Measurements from ENCODE around the gene AGAP2. TPM values are rescaled to one million over a fixed set of nuclear protein-coding genes. Genes with fewer than 3 reads are reported as not detected.
"Not testable (repeated sequence)": the region's sequence is repeated elsewhere in the genome, so short reads cannot be mapped to it uniquely, and the experiment has no call there.

AGAP2 gene
- total and polyA plus RNA-seq, 9 donors, result 3.2 to 13.1 (median 10.7) TPM

GRCh38 chr12:57677947-57678346 lies 60.6 kb downstream of the AGAP2 start:
- WGBS (ENCODE audit: insufficient coverage), result 91% methylated on average over 5 of the region's 9 CpGs
- not testable (repeated sequence) for H3K27me3 ChIP-seq (ENCODE audit: control insufficient read depth, insufficient read depth, low read length); H3K9me3 ChIP-seq (replicated peaks; ENCODE audit: control insufficient read depth, low read depth, low read length); H3K36me3 ChIP-seq (ENCODE audit: control insufficient read depth, insufficient read depth, low read length); H3K4me3 ChIP-seq (ENCODE audit: low read length); H3K4me1 ChIP-seq (ENCODE audit: control insufficient read depth, insufficient read depth, low read length); DNase-seq; H3K27ac ChIP-seq (ENCODE audit: low read length)

- no peaks in the 10 kb centered on the region for H3K4me1 ChIP-seq (ENCODE audit: control insufficient read depth, insufficient read depth, low read length)
- 87% methylated on average over 29 of the region's 29 CpGs for WGBS (ENCODE audit: insufficient coverage)
- DNase-seq, result no peak
These were observed 63.9 kb downstream of the AGAP2 start for GRCh38 chr12:57674691-57675090.

More at GRCh38 chr12:57674691-57675090, 63.9 kb downstream of the AGAP2 start:
- no peaks in the 10 kb centered on the region for H3K9me3 ChIP-seq (replicated peaks; ENCODE audit: control insufficient read depth, low read depth, low read length)
- no peak overlapping the region for H3K27ac ChIP-seq (ENCODE audit: low read length)
- no peaks in the 10 kb centered on the region for H3K27me3 ChIP-seq (ENCODE audit: control insufficient read depth, insufficient read depth, low read length)
- H3K36me3 ChIP-seq (ENCODE audit: control insufficient read depth, insufficient read depth, low read length), result no peaks in the 10 kb centered on the region
- H3K4me3 ChIP-seq (ENCODE audit: low read length), result no peak overlapping the region

Other genes starting within 250 kb of the AGAP2 start
- gene DDIT3, start 218.2 kb downstream of the AGAP2 start, total RNA-seq, result 28.3 TPM
- 10 to 100 TPM in 7 of 8 donors, 1 to 10 TPM in 1; 9.7 to 17.9 (median 13.1) TPM for gene DDIT3, start 218.2 kb downstream of the AGAP2 start, polyA plus RNA-seq (ENCODE audit: insufficient read depth in 1 of 8, insufficient read length in 8 of 8, low replicate concordance in 1 of 8)
- gene MBD6, start 215.9 kb downstream of the AGAP2 start, total RNA-seq, result 11.0 TPM
- 10 to 100 TPM; 27.3 to 55.5 (median 33.1) TPM for gene MBD6, start 215.9 kb downstream of the AGAP2 start, polyA plus RNA-seq (ENCODE audit: insufficient read depth in 1 of 8, insufficient read length in 8 of 8, low replicate concordance in 1 of 8)
- 108 TPM for gene DCTN2, start 191.6 kb downstream of the AGAP2 start, total RNA-seq
- gene DCTN2, start 191.6 kb downstream of the AGAP2 start, polyA plus RNA-seq (ENCODE audit: insufficient read depth in 1 of 8, insufficient read length in 8 of 8, low replicate concordance in 1 of 8), result 100 to 1,000 TPM; 139 to 174 (median 155) TPM
- gene KIF5A, start 188.7 kb downstream of the AGAP2 start, total RNA-seq, result 0.04 TPM
- under 1 TPM in 7 of 8 donors, not detected in 1; 0.07 to 0.85 (median 0.12) TPM for gene KIF5A, start 188.7 kb downstream of the AGAP2 start, polyA plus RNA-seq (ENCODE audit: insufficient read depth in 1 of 8, insufficient read length in 8 of 8, low replicate concordance in 1 of 8)
- gene PIP4K2C, start 147.6 kb downstream of the AGAP2 start, total RNA-seq, result 8.9 TPM
- 10 to 100 TPM; 10.2 to 14.3 (median 11.7) TPM for gene PIP4K2C, start 147.6 kb downstream of the AGAP2 start, polyA plus RNA-seq (ENCODE audit: insufficient read depth in 1 of 8, insufficient read length in 8 of 8, low replicate concordance in 1 of 8)
- gene DTX3, start 133.9 kb downstream of the AGAP2 start, total RNA-seq, result 20.5 TPM
- 10 to 100 TPM; 23.0 to 36.2 (median 29.4) TPM for gene DTX3, start 133.9 kb downstream of the AGAP2 start, polyA plus RNA-seq (ENCODE audit: insufficient read depth in 1 of 8, insufficient read length in 8 of 8, low replicate concordance in 1 of 8)
- gene ARHGEF25, start 127.3 kb downstream of the AGAP2 start, total RNA-seq, result 32.3 TPM
- 10 to 100 TPM; 33.3 to 51.2 (median 40.3) TPM for gene ARHGEF25, start 127.3 kb downstream of the AGAP2 start, polyA plus RNA-seq (ENCODE audit: insufficient read depth in 1 of 8, insufficient read length in 8 of 8, low replicate concordance in 1 of 8)
- 1.4 TPM for gene B4GALNT1, start 105.5 kb downstream of the AGAP2 start, total RNA-seq
- gene B4GALNT1, start 105.5 kb downstream of the AGAP2 start, polyA plus RNA-seq (ENCODE audit: insufficient read depth in 1 of 8, insufficient read length in 8 of 8, low replicate concordance in 1 of 8), result 1 to 10 TPM; 1.9 to 2.9 (median 2.4) TPM
- gene OS9, start 44.6 kb downstream of the AGAP2 start, total RNA-seq, result 146 TPM
- 100 to 1,000 TPM; 114 to 169 (median 131) TPM for gene OS9, start 44.6 kb downstream of the AGAP2 start, polyA plus RNA-seq (ENCODE audit: insufficient read depth in 1 of 8, insufficient read length in 8 of 8, low replicate concordance in 1 of 8)
- 26.3 TPM for gene TSPAN31, start 6.3 kb upstream of the AGAP2 start, total RNA-seq
- gene TSPAN31, start 6.3 kb upstream of the AGAP2 start, polyA plus RNA-seq (ENCODE audit: insufficient read depth in 1 of 8, insufficient read length in 8 of 8, low replicate concordance in 1 of 8), result 10 to 100 TPM; 37.1 to 52.5 (median 45.9) TPM
- gene CDK4, start 13.6 kb upstream of the AGAP2 start, total RNA-seq, result 92.1 TPM
- 100 to 1,000 TPM; 144 to 192 (median 173) TPM for gene CDK4, start 13.6 kb upstream of the AGAP2 start, polyA plus RNA-seq (ENCODE audit: insufficient read depth in 1 of 8, insufficient read length in 8 of 8, low replicate concordance in 1 of 8)
- gene MARCHF9, start 16.4 kb upstream of the AGAP2 start, total RNA-seq, result 5.6 TPM
- gene MARCHF9, start 16.4 kb upstream of the AGAP2 start, polyA plus RNA-seq (ENCODE audit: insufficient read depth in 1 of 8, insufficient read length in 8 of 8, low replicate concordance in 1 of 8), result 10 to 100 TPM in 1 of 8 donors, 1 to 10 TPM in 7; 6.8 to 12.0 (median 7.8) TPM
- gene CYP27B1, start 28.3 kb upstream of the AGAP2 start, total RNA-seq, result 0.62 TPM
- gene CYP27B1, start 28.3 kb upstream of the AGAP2 start, polyA plus RNA-seq (ENCODE audit: insufficient read depth in 1 of 8, insufficient read length in 8 of 8, low replicate concordance in 1 of 8), result 1 to 10 TPM in 5 of 8 donors, under 1 TPM in 3; 0.51 to 1.3 (median 1.1) TPM
- 15.3 TPM for gene METTL1, start 33.4 kb upstream of the AGAP2 start, total RNA-seq
- 10 to 100 TPM; 20.2 to 33.6 (median 24.1) TPM for gene METTL1, start 33.4 kb upstream of the AGAP2 start, polyA plus RNA-seq (ENCODE audit: insufficient read depth in 1 of 8, insufficient read length in 8 of 8, low replicate concordance in 1 of 8)
- 3.9 TPM for gene EEF1AKMT3, start 33.9 kb upstream of the AGAP2 start, total RNA-seq
- gene EEF1AKMT3, start 33.9 kb upstream of the AGAP2 start, polyA plus RNA-seq (ENCODE audit: insufficient read depth in 1 of 8, insufficient read length in 8 of 8, low replicate concordance in 1 of 8), result 1 to 10 TPM; 5.6 to 8.7 (median 6.9) TPM
- gene TSFM, start 44.0 kb upstream of the AGAP2 start, total RNA-seq, result 24.2 TPM
- gene TSFM, start 44.0 kb upstream of the AGAP2 start, polyA plus RNA-seq (ENCODE audit: insufficient read depth in 1 of 8, insufficient read length in 8 of 8, low replicate concordance in 1 of 8), result 10 to 100 TPM; 26.2 to 38.6 (median 30.0) TPM
- 9.0 TPM for gene AVIL, start 80.0 kb upstream of the AGAP2 start, total RNA-seq
- gene AVIL, start 80.0 kb upstream of the AGAP2 start, polyA plus RNA-seq (ENCODE audit: insufficient read depth in 1 of 8, insufficient read length in 8 of 8, low replicate concordance in 1 of 8), result 10 to 100 TPM in 4 of 8 donors, 1 to 10 TPM in 4; 6.5 to 25.3 (median 10.3) TPM
- gene CTDSP2, start 108.0 kb upstream of the AGAP2 start, total RNA-seq, result 94.3 TPM
- 100 to 1,000 TPM; 153 to 215 (median 195) TPM for gene CTDSP2, start 108.0 kb upstream of the AGAP2 start, polyA plus RNA-seq (ENCODE audit: insufficient read depth in 1 of 8, insufficient read length in 8 of 8, low replicate concordance in 1 of 8)
- gene ATP23, start 202.8 kb upstream of the AGAP2 start, total RNA-seq, result 12.6 TPM
- gene ATP23, start 202.8 kb upstream of the AGAP2 start, polyA plus RNA-seq (ENCODE audit: insufficient read depth in 1 of 8, insufficient read length in 8 of 8, low replicate concordance in 1 of 8), result 10 to 100 TPM in 3 of 8 donors, 1 to 10 TPM in 5; 5.8 to 14.1 (median 8.0) TPM